Kidney epithelial cell (primary cell): ENCODE measurements around the gene SPRED2. TPM values are rescaled to one million over a fixed set of nuclear protein-coding genes. Genes with fewer than 3 reads are reported as not detected.
A peak's percentile ranks its signal among the peaks of the same experiment; 100 is the strongest.

Experiments
- DNase-seq: peaks from one replicate; pipeline ENCODE4 v3.0.0-alpha.2; 2010; ENCODE audit warnings: low read depth
- H3K27me3 ChIP-seq: 2 replicates; pipeline ENCODE4 v1.6.0; 2011; ENCODE audit warnings: low read length; ENCODE audit not compliant: control insufficient read depth, insufficient read depth
- H3K36me3 ChIP-seq: 2 replicates; pipeline ENCODE4 v1.5.1; 2011; ENCODE audit warnings: low read length; ENCODE audit not compliant: control insufficient read depth, insufficient read depth
- H3K4me3 ChIP-seq: 2 replicates; pipeline ENCODE4 v1.5.1; 2011; ENCODE audit warnings: low read depth, mild to moderate bottlenecking, control low read depth, low read length
- CTCF ChIP-seq: IDR thresholded peaks from 2 replicates; pipeline ENCODE4 v1.5.1; 2011; ENCODE audit warnings: mild to moderate bottlenecking, moderate library complexity, low read length, control low read depth, inconsistent platforms; ENCODE audit not compliant: insufficient read depth, poor library complexity, severe bottlenecking
- total RNA-seq: library from RNA; depleted of rRNA; stranded (reverse); fragments of >200 nt; gene quantifications from 2 replicates; pipeline ENCODE4 v1.2.3, GENCODE V29; 2015

SPRED2 gene
- total RNA-seq, 1 donor from 2014 or later = 18.4 TPM

GRCh38 chr2:65465124-65465523 lies 32.7 kb upstream of the SPRED2 start:
- DNase-seq = no peak
- H3K27me3 ChIP-seq = no peaks in the 10 kb centered on the region
- no peak overlapping the region for H3K4me3 ChIP-seq
- no peaks in the 10 kb centered on the region for H3K36me3 ChIP-seq
- no peak for TF ChIP-seq CTCF

- no peak for DNase-seq
- Histone ChIP-seq H3K36me3 (no peaks in the 10 kb centered on the region), H3K27me3 (no peaks in the 10 kb centered on the region), H3K4me3 (no peak overlapping the region)
- no peak for TF ChIP-seq CTCF
These were observed 32.2 kb upstream of the SPRED2 start for GRCh38 chr2:65464604-65465003.

GRCh38 chr2:65458999-65459398 lies 26.6 kb upstream of the SPRED2 start:
- Histone ChIP-seq H3K36me3 (no peaks in the 10 kb centered on the region), H3K27me3 (no peaks in the 10 kb centered on the region), H3K4me3 (no peak overlapping the region)
- TF ChIP-seq CTCF = no peak
- no peak for DNase-seq

GRCh38 chr2:65456886-65457285 lies 24.5 kb upstream of the SPRED2 start:
- TF ChIP-seq CTCF = no peak
- Histone ChIP-seq H3K36me3 (no peaks in the 10 kb centered on the region), H3K4me3 (no peak overlapping the region), H3K27me3 (no peaks in the 10 kb centered on the region)
- no peak for DNase-seq

GRCh38 chr2:65456064-65456463 lies 23.7 kb upstream of the SPRED2 start:
- DNase-seq = peak; percentile 69
- Histone ChIP-seq H3K36me3 (no peaks in the 10 kb centered on the region), H3K27me3 (no peaks in the 10 kb centered on the region), H3K4me3 (no peak overlapping the region)
- TF ChIP-seq CTCF = no peak

- Histone ChIP-seq H3K36me3 (no peaks in the 10 kb centered on the region), H3K4me3 (no peak overlapping the region), H3K27me3 (no peaks in the 10 kb centered on the region)
- DNase-seq = no peak
- no peak for TF ChIP-seq CTCF
These were observed 21.5 kb upstream of the SPRED2 start for GRCh38 chr2:65453916-65454315.
